Ectodermal cell (in vitro differentiated cells): ENCODE measurements around the gene GAB2.
"Not testable (repeated sequence)": the region's sequence is repeated elsewhere in the genome, so short reads cannot be mapped to it uniquely, and the experiment has no call there.

ENCODE experiments used
- H3K27ac ChIP-seq: 2 replicates; pipeline ENCODE4 v1.7.0; 2013; ENCODE audit warnings: mild to moderate bottlenecking, low read depth, low read length; ENCODE audit not compliant: insufficient read depth, poor library complexity, severe bottlenecking
- H3K27me3 ChIP-seq: 2 replicates; pipeline ENCODE4 v1.7.0; 2013; ENCODE audit warnings: mild to moderate bottlenecking, low read length; ENCODE audit not compliant: insufficient read depth, control insufficient read depth, poor library complexity, severe bottlenecking
- H3K36me3 ChIP-seq: one replicate; pipeline ENCODE4 v1.7.0; 2013; ENCODE audit warnings: low read length; ENCODE audit not compliant: control insufficient read depth, insufficient read depth
- H3K4me1 ChIP-seq: one replicate; pipeline ENCODE4 v1.7.0; 2013; ENCODE audit warnings: low read length; ENCODE audit not compliant: control insufficient read depth, insufficient read depth
- H3K4me3 ChIP-seq: 2 replicates; pipeline ENCODE4 v1.7.0; 2013; ENCODE audit warnings: low read depth, low read length, control low read depth; ENCODE audit not compliant: insufficient read depth
- H3K9me3 ChIP-seq: 2 replicates; pipeline ENCODE4 v1.7.0; 2013; ENCODE audit warnings: mild to moderate bottlenecking, low read length, moderate library complexity; ENCODE audit not compliant: control insufficient read depth
- WGBS, 2 experiments: methylation state at CpG; one replicate each; pipeline ENCODE4 v1.1.7; 2013; ENCODE audit warnings: missing lambda C conversion rate in 2 of 2; 5-methylcytosine and 5-hydroxymethylcytosine counted together

GAB2 gene

DNA sequence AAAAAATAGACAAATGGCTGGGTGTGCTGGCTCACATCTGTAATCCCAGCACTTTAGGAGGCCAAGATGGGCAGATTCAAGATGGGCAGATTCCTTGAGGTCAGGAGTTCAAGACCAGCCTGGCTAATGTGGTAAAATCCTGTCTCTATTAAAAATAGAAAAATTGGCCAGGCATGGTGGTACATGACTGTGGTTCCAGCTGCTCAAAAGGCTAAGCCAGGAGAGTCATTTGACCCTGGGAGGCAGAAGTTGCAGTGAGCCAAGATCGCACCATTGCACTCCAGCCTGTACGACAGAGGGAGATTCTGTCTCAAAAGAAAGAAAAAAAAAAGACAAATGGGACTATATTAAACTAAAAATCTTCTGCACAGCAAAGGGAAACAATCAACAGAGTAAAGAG lies 173.5 kb downstream of the GAB2 start:
- 91 to 94% methylated on average over 2 of the region's 2 CpGs for WGBS, 2 experiments
- Histone ChIP-seq H3K27ac (no peak overlapping the region), H3K27me3 (no peaks in the 10 kb centered on the region), H3K36me3 (no peaks in the 10 kb centered on the region), H3K4me3 (no peak overlapping the region), H3K4me1 (no peaks in the 10 kb centered on the region), H3K9me3 (no peaks in the 10 kb centered on the region)

DNA sequence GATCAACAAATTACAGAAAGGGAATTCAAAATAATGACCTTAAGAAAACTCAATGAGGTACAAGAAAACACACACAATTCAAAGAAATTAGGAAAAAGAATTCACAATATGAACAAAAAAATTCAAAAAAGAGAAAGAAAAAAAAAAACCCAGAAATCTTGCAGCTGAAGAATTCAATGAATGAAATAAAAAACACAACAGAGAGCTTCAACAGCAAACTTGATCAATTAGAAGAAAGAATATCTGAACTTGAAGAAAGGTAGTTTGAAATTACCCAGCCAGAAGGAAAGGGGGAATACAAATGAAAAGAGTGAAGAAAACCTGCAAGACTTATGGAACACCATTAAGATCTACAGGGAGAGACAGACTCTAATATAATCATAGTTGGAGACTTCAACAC lies 176.1 kb downstream of the GAB2 start:
- no peak overlapping the region for H3K27ac ChIP-seq
- H3K4me1 ChIP-seq, result no peaks in the 10 kb centered on the region
- H3K36me3 ChIP-seq, result no peaks in the 10 kb centered on the region
- no peaks in the 10 kb centered on the region for H3K9me3 ChIP-seq
- no peaks in the 10 kb centered on the region for H3K27me3 ChIP-seq
- H3K4me3 ChIP-seq, result no peak overlapping the region

DNA sequence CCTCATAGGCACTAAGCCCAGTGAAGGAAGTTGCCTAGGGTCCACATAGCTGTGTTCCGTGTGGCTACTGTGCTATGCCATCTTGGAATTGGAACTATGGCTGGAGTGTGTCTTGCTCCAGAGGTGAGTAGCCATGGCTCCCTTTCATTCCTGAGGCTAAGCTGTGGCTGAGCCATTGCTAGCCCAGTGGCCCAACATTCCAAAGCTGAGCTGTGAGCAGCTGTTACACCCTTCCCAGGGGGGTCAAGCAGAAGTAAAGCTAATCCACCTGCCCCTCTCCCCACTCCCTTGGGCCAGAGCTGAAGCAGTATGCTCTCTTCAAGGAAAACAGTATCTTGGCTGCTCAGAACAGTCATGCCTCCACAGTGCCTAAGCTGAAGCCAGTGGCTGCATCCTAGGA lies 177.8 kb downstream of the GAB2 start:
- WGBS, 2 experiments, result 98 to 100% methylated on average over 1 of the region's 1 CpG
- no peak overlapping the region for H3K27ac ChIP-seq

DNA sequence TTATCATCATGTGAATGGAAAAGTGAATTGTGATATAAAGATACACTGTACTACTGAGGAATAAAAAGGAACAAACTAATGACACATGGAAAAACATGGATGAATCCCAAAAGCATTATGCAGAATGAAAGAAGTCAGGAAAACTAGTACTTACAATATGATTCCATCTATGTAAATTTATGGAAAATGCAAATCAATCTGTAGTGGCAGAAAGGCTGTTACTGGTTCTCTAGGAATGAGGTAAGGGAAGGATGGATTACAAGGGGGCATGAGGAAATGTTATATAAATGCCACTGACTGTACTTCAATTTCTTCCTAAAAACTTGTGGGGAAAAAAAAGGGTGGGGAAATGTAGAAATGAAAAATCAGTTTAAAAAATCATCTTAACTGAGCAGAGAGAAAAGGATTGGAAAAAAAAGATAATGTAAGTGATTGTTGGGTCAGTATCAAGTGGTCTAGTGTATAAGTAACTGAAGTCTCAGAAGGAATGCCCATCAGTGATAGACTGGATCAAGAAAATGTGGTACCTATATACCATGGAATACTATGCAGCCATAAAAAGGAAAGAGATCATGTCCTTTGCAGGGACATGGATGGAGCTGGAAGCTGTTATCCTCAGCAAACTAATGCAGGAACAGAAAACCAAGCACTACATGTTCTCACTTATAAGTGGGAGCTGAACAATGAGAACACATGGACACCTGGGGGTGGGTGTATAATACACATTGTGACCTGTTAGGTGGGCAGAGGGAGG lies 180.2 kb downstream of the GAB2 start:
- H3K9me3 ChIP-seq, result no peaks in the 10 kb centered on the region
- no peak overlapping the region for H3K27ac ChIP-seq
- no peaks in the 10 kb centered on the region for H3K27me3 ChIP-seq
- no peaks in the 10 kb centered on the region for H3K36me3 ChIP-seq
- H3K4me1 ChIP-seq, result no peaks in the 10 kb centered on the region
- no peak overlapping the region for H3K4me3 ChIP-seq

More for the DNA sequence above, 177.8 kb downstream of the GAB2 start:
- no peak overlapping the region for H3K4me3 ChIP-seq
- H3K9me3 ChIP-seq, result no peaks in the 10 kb centered on the region
- no peaks in the 10 kb centered on the region for H3K27me3 ChIP-seq
- H3K36me3 ChIP-seq, result no peaks in the 10 kb centered on the region
- no peaks in the 10 kb centered on the region for H3K4me1 ChIP-seq

DNA sequence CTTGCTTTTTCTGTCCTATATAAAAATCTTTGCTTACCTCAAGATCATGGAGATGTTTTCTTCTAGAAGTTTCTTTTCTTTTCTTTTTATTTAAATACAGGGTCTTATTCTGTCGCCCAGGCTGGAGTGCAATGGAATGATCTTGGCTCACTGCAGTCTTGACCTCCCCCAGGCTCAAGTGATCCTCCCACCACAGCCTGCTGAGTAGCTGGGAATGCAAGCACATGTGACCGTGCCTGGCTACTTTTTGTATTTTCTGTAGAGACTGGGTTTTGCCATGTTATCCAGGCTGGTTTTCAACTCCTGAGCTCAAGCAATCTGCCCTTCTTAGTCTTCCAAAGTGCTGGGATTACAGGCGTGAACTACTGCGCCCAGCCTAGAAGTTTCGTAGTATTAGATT lies 183.6 kb downstream of the GAB2 start:
- WGBS, 2 experiments, result 75 to 90% methylated on average over 5 of the region's 5 CpGs
- Histone ChIP-seq H3K4me3 (no peak overlapping the region), H3K4me1 (no peaks in the 10 kb centered on the region), H3K27me3 (no peaks in the 10 kb centered on the region), H3K27ac (no peak overlapping the region), H3K9me3 (no peaks in the 10 kb centered on the region), H3K36me3 (no peaks in the 10 kb centered on the region)

DNA sequence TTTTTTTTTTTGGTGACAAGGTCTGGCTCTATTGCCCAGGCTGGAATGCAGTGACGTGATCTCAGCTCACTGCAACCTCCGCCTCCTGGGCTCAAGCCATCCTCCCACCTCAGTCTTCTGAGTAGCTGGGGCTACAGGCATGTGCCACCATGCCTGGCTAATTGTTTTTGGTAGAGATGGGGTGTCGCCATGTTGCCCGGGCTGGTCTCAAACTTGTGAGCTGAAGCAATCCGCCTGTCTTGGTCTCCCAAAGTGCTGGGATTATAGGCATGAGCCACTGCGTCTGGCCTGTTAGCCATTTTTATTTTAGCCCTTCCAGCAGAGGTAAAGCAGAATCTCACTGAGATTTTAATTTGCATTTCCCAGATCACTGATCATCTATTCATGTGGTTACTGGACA lies 184.6 kb downstream of the GAB2 start:
- H3K27ac ChIP-seq, result not testable (repeated sequence)

DNA sequence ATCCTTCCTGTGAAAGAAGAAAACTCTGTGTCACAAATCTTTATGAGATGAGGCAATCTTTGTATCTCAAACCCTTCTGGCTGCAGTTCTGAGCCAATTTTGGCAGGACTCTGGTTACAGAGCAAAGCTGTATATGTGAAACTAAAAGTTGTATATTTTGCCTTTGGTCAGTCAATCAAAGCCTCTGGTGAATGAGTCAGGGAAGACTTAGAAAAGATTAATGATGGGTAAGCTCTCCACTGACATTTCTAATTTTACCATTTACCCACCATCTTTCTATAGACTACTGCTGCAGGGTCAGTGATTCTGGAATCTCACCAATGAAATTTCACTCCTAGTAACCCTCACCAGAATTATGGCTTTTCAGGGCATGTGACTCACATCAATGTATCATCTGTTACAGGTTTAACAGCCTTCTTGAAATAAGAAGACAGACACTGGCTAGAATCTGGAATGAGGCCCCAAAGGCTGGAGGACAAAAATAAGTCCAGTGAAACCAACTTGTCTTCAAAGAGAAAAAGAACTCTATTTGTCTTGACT lies 185.6 kb downstream of the GAB2 start:
- Histone ChIP-seq H3K36me3 (no peaks in the 10 kb centered on the region), H3K27ac (no peak overlapping the region), H3K27me3 (no peaks in the 10 kb centered on the region), H3K4me1 (no peaks in the 10 kb centered on the region), H3K4me3 (no peak overlapping the region), H3K9me3 (no peaks in the 10 kb centered on the region)

More for the DNA sequence above, 184.6 kb downstream of the GAB2 start:
- H3K4me1 ChIP-seq, H3K27me3 ChIP-seq, H3K36me3 ChIP-seq, H3K4me3 ChIP-seq, H3K9me3 ChIP-seq: not testable (repeated sequence)
- WGBS, 2 experiments, result 89 to 92% methylated on average over 6 of the region's 6 CpGs

DNA sequence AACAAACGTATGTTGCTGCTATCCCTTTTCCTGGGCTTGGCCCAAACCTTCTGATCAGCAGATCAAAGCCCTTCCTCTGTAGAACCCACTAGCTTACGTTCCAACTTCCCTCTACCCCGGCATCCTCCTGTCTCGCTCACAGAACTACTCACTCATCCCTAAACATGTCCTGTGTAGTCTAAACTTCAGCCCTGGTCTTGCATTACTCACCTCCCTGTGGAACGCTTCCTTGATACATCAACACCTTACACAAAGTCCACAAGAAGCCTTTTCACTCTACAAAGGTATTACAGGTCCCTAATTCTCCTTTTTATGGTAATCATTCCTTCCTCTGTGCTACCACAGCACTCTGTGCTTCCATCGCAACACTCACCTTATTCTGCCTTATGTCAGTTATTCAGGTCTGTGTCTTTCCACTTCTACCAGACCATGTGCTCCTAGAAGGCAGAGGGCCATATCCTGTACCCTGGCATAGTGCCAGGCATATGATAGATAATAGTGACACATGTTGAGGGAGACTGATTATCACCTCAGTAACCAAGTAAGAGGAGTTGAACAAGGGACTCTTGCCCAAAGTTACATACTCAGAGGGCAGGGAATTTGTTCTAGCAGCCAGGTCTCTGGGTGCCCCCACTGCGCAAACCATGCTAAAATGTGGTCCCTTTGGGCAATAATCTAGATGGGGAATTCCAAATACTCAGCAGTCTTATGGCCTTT lies 187.3 kb downstream of the GAB2 start:
- 94 to 95% methylated on average over 7 of the region's 7 CpGs for WGBS, 2 experiments
- Histone ChIP-seq H3K27ac (no peak overlapping the region), H3K4me3 (no peak overlapping the region), H3K4me1 (no peaks in the 10 kb centered on the region), H3K9me3 (no peaks in the 10 kb centered on the region), H3K36me3 (peaks cover 2% of the 10 kb centered on the region), H3K27me3 (no peaks in the 10 kb centered on the region)

DNA sequence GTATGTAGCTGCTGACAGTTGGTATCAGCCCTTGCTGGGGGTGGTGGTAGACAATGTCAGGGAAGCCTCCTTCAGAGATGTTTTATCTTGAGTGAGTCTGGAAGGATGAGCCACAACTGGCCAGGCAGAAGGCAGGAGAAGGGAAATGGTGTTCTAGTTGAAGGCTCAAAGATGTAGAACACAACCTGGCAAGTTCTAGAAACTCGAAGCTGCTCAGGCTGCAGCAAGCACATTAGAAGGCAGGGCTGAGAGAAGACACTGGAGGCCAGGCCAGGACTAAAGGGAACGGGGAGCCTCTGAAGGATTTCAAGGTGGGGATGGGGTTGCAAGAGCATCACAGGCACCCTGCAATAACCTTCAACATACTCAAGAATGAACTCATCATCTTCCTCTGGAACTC lies 188.5 kb downstream of the GAB2 start:
- no peaks in the 10 kb centered on the region for H3K4me1 ChIP-seq
- H3K36me3 ChIP-seq, result peaks cover 8% of the 10 kb centered on the region
- H3K27ac ChIP-seq, result no peak overlapping the region
- 89 to 94% methylated on average over 2 of the region's 2 CpGs for WGBS, 2 experiments
- no peak overlapping the region for H3K4me3 ChIP-seq
- H3K27me3 ChIP-seq, result no peaks in the 10 kb centered on the region
- no peaks in the 10 kb centered on the region for H3K9me3 ChIP-seq

DNA sequence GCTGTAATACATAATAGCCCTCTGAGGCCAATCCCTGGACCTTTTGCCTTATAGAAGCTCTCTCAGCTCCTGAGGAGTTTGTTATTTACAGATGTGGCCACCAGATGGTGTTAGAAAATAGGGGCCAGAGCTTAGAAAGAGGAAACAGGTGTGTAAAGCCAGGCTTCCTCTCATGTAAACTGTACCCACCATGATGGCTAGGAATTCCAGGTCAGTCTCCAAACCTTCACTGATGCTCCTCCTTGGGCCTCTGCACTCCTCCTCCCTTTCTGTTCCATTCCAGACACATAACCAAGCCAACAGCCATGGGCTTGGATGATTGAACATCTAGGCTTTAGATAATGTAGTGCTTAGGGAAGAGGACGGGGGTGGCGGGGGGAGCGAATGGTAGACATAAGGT lies 189.2 kb downstream of the GAB2 start:
- Histone ChIP-seq H3K36me3 (peaks cover 8% of the 10 kb centered on the region), H3K9me3 (no peaks in the 10 kb centered on the region), H3K4me3 (no peak overlapping the region), H3K27ac (no peak overlapping the region), H3K27me3 (no peaks in the 10 kb centered on the region), H3K4me1 (no peaks in the 10 kb centered on the region)
- 99 to 100% methylated on average over 3 of the region's 3 CpGs for WGBS, 2 experiments
